Measurements from ENCODE around the gene TCEAL7. TPM values are rescaled to one million over a fixed set of nuclear protein-coding genes. Genes with fewer than 3 reads are reported as not detected.

The TCEAL7 gene
- total and polyA plus RNA-seq, 4 donors = 0.49 to 1.1 (median 0.56) TPM

DNA sequence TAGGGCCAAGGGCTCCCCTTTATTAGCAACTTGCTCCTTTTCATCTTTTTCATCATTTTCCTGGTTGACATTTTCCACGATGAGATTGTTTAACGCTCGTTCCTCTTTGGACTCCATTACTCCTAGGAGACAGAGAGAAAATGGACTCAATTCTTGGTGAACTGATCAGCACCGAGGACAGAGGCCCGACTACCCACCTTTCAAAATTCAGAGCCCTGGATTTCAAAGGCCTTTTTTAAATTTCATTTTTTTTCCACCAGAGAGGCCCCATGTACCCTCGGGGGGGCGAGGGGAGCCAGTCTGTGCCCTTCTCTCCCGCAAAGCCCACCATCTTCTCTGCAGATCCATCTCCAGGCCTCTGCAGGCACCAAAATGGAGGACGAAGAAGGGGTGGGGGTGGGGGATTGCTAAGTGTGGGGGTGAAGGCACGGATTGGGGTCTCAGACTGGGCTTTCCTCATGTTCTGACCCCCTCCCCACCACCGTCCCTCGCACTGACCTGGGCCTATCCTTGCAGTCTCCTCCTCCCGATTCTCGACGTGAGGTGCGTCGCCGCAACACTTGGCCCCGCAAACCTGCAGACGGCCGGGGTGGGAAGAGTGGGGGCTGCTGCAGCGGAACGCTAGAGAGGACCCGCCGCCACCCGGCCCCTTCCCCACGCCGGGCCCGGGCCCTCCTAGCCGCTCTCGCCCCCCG is 20.0 kb upstream of the TCEAL7 start:
- no peak for DNase-seq (ENCODE audit: low spot score)
- Histone ChIP-seq H3K4me3 (ENCODE audit: low read depth in 1 of 3, low read length in 3 of 3) (peak overlapping the region in 1 of 3 donors; percentile 51), H3K9me3 (ENCODE audit: control insufficient read depth in 4 of 4, low read length in 3 of 4) (no peaks in the 10 kb centered on the region), H3K27ac (ENCODE audit: low read depth in 1 of 2, low read length in 2 of 2) (no peak overlapping the region), H3K27me3 (ENCODE audit: control insufficient read depth in 4 of 4, insufficient read depth in 4 of 4, low read length in 3 of 4) (no peaks in the 10 kb centered on the region), H3K9ac (ENCODE audit: low read depth in 1 of 2, low read length in 2 of 2) (no peak overlapping the region), H3K36me3 (ENCODE audit: control insufficient read depth in 4 of 4, insufficient read depth in 3 of 4, low read depth in 1 of 4, low read length in 3 of 4) (no peaks in the 10 kb centered on the region), H3K4me1 (ENCODE audit: control insufficient read depth in 4 of 4, insufficient read depth in 4 of 4, low read length in 3 of 4) (peaks cover 0 to 4% (median 0%) of the 10 kb centered on the region in 4 donors)
- no peak for TF ChIP-seq FOXA2 (IDR thresholded peaks at IDR 0.05)
- no peak for TF ChIP-seq CTCF (IDR thresholded peaks at IDR 0.05; ENCODE audit: low read depth, low read length, missing input control)
- TF ChIP-seq RXRA (IDR thresholded peaks at IDR 0.05) = no peak
- no peak for TF ChIP-seq JUND (IDR thresholded peaks at IDR 0.05)
- TF ChIP-seq HNF4A (conservative IDR thresholded peaks at IDR 0.05) = no peak
- TF ChIP-seq GABPA (IDR thresholded peaks at IDR 0.05 in 1 of 2, conservative IDR thresholded peaks at IDR 0.05 in 1 of 2) = no peak
- no peak for TF ChIP-seq ZBTB33 (IDR thresholded peaks at IDR 0.05)
- TF ChIP-seq HNF4G (IDR thresholded peaks at IDR 0.05) = no peak
- 28% methylated on average over 32 of the region's 32 CpGs for WGBS

GRCh38 chrX:103310555-103311398 is 19.3 kb upstream of the TCEAL7 start, which contains the start of gene BEX2:
BEX2 (minus strand) TSS chrX:103310990; CDS start chrX:103309976, 1,014 bp downstream.
- Histone ChIP-seq H3K9ac (ENCODE audit: low read depth in 1 of 2, low read length in 2 of 2) (no peak within 1 kb of the TSS), H3K36me3 (ENCODE audit: control insufficient read depth in 4 of 4, insufficient read depth in 3 of 4, low read depth in 1 of 4, low read length in 3 of 4) (no peaks in the 10 kb centered on the region), H3K27ac (ENCODE audit: low read depth in 1 of 2, low read length in 2 of 2) (no peak within 1 kb of the TSS), H3K27me3 (ENCODE audit: control insufficient read depth in 4 of 4, insufficient read depth in 4 of 4, low read length in 3 of 4) (no peaks in the 10 kb centered on the region), H3K4me1 (ENCODE audit: control insufficient read depth in 4 of 4, insufficient read depth in 4 of 4, low read length in 3 of 4) (peaks cover 0 to 4% (median 0%) of the 10 kb centered on the region in 4 donors), H3K4me3 (ENCODE audit: low read depth in 1 of 3, low read length in 3 of 3) (peak within 1 kb of the TSS in 2 of 3 donors; percentile 9 to 51), H3K9me3 (ENCODE audit: control insufficient read depth in 4 of 4, low read length in 3 of 4) (no peaks in the 10 kb centered on the region)
- peak; percentile 66 for DNase-seq (ENCODE audit: low spot score)
- WGBS = 4% methylated on average over 52 of the region's 52 CpGs
- TF ChIP-seq, protein P1, sequence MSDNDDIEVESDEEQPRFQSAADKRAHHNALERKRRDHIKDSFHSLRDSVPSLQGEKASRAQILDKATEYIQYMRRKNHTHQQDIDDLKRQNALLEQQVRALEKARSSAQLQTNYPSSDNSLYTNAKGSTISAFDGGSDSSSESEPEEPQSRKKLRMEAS (IDR thresholded peaks at IDR 0.05) = no peak
- TF ChIP-seq NR2F2 (IDR thresholded peaks at IDR 0.05) (no peak), HNF4G (IDR thresholded peaks at IDR 0.05) (no peak), RXRA (IDR thresholded peaks at IDR 0.05) (no peak), FOXA1 (IDR thresholded peaks at IDR 0.05) (no peak), GABPA (IDR thresholded peaks at IDR 0.05 in 1 of 2, conservative IDR thresholded peaks at IDR 0.05 in 1 of 2) (no peak), JUND (IDR thresholded peaks at IDR 0.05) (no peak), SP1 (IDR thresholded peaks at IDR 0.05) (no peak), ZBTB33 (IDR thresholded peaks at IDR 0.05) (no peak), YY1 (IDR thresholded peaks at IDR 0.05) (no peak), RAD21 (IDR thresholded peaks at IDR 0.05) (no peak), REST (IDR thresholded peaks at IDR 0.05) (no peak), EGR1 (IDR thresholded peaks at IDR 0.05; ENCODE audit: low read depth in 2 of 2) (no peak), CTCF (IDR thresholded peaks at IDR 0.05; ENCODE audit: low read depth, low read length, missing input control) (no peak), TAF1 (conservative IDR thresholded peaks at IDR 0.05) (no peak), HNF4A (conservative IDR thresholded peaks at IDR 0.05) (no peak), FOXA2 (IDR thresholded peaks at IDR 0.05) (no peak)
